GM12892 (cell line): ENCODE data around the gene NMS.

Source experiments
- POLR2A ChIP-seq: IDR thresholded peaks from 2 replicates; pipeline ENCODE4 v1.6.1; 2011; ENCODE audit warnings: low read depth, low read length, control low read depth
- POLR2AphosphoS5 ChIP-seq: IDR thresholded peaks from 2 replicates; pipeline ENCODE4 v1.6.1; 2011; ENCODE audit warnings: low read depth, low read length, control low read depth
- TAF1 ChIP-seq: IDR thresholded peaks from 2 replicates; pipeline ENCODE4 v1.6.1; 2011; ENCODE audit warnings: low read depth, mild to moderate bottlenecking, control low read depth, low read length, borderline replicate concordance

- TF ChIP-seq POLR2A (no peak), POLR2AphosphoS5 (no peak), TAF1 (no peak)
Measured at GRCh38 chr2:100484390-100484789, 14.1 kb downstream of the NMS start.
